ENCODE measurements around the gene CDHR1.
A peak's percentile ranks its signal among the peaks of the same experiment; 100 is the strongest.

CDHR1 gene

DNA sequence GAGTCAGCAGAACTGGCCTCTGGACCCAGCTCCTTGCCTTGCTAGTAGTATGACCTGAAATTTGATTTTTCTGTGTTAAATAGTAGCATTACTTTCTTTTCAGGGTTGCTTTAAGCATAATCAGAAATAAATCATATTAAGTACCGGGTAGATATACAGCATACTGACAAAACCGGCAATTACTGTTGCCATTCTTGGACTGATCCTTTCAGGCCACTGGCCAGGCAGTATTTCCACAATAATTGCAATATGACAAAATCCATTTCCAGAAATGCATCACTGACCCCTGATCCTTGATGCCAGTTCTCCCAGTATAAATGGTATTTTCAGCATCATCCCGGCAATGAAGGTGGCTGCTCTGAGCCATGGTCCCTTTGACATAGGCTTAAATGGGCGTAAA, 40.1 kb downstream of the CDHR1 start:
- no peak for DNase-seq

DNA sequence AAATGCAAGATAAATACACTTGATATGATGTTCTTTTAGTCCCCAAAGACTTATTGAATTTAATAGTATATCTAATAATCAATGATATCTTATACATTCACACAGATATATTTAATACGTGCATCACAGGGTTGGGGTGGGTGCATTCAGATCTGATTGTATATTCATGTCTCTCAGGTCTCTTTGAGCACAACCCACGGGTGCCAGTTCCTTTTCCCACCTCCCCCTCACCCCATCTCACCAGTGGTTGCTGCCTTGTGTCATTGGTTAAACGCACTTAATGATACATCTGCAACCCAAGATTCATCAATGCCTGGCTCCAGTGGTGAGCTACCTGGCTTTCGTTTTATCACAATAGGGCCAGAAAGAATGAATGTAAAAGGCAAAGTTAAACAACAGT, 40.8 kb downstream of the CDHR1 start:
- DNase-seq: no peak

DNA sequence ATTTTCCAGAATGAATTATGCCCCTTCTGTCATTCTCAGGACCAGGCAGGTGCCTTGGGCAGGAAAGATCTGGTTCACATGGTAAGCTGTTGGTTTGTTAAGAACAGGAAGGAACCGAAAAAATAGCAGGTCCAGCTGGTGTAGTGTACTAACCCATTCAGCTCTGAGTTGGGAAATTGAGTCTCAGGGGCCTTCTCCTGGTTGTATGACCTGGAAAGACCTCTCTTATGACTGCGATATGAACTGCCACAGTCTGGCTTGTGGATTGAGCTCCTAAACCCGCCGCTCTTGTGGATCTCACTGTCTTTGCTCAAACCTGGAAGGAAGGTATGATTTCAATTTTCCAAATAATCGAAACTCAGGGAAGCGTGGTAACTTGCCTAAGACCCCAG, 42.5 kb downstream of the CDHR1 start:
- DNase-seq: no peak

- DNase-seq: no peak
These were observed 43.1 kb downstream of the CDHR1 start for GRCh38 chr10:84237199-84238051.

GRCh38 chr10:84238909-84239308, 44.6 kb downstream of the CDHR1 start:
- DNase-seq: no peak

DNA sequence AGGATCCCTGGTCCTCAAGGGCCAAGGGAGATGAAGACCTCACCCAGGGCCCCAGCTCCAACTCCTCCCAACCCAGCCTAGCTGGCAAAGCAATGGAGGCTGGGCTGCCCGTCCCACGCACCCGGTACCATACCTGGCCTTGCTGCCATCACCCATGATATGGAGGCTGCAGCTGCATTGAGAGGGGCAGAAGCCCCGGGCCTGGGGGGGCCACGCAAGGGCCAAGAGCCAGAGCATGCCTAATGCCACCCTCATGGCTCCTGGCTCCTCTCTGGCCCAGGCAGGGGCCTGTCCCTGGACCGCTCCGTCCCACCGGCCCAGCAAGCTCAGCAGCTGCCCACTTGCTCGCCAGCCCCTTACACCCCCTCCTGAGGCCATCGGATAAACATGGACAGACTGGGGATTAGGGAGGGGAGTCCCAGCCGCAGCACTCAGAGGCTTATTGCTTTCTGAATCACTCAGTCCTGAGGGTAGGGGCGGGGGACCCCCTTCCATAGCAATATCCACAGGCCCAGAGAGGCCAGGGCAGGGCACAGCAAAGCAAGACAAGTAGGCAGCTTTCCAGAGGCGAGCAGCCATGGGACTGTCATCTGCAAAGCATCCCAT, 47.0 kb downstream of the CDHR1 start, which contains the start of gene LRIT1:
Gene LRIT1, minus strand, starts transcription at position 362 of the 606 bp plus-strand sequence. Its CDS starts 107 bp downstream, at position 255.
- no peak for DNase-seq

DNA sequence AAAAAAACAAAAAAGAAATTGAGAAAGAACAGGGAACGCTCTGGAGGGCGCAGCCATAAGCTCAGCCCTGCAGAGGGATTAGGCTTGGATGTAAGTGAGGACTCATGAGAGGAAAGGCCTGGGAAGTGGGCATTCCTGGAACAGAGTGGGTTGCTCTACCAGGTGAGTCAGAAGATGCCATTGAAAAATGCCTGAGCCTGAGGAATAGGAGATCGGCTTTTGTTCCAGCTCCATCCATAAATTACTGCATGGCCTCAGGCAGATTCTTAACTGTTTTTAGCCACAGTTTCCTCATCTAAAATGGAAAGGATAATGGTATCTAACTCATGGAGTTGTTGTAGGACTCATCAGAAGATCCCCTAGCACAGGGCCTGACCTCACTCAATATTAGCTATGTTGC, 49.4 kb downstream of the CDHR1 start:
- no peak for DNase-seq

DNA sequence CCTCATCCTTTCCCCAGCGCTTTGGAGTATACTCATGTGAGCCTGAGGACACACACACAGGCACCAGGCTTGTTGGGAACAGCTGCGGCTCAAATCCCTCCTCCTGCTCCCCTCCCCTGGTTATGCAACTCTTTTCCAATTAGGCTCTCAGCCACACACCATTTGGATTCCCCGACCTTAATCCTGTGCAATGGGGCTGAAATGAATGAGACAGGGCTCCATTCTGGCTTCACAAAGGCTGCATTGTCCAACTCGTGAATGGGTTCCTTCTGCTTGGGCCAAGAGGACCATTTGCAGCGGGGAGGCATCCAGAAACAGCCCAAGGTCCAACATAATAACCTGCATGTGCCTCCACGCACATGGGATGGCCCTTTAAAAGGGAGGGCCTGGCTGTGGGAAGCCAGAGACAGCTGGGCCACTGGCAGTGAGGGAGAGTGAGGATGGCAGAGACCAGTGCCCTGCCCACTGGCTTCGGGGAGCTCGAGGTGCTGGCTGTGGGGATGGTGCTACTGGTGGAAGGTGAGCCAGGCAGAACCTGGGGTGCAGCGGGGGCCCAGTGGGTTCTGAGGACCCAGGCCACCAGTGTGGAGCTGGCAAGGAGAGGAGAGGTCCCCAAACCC, 50.4 kb downstream of the CDHR1 start, which contains the start of gene RGR:
Gene RGR, plus strand, starts transcription at position 403 of the 620 bp plus-strand sequence. Its CDS starts 38 bp downstream, at position 441.
- DNase-seq: no peak

GRCh38 chr10:84247496-84247895, 53.2 kb downstream of the CDHR1 start:
- no peak for DNase-seq

- DNase-seq: no peak
These were observed 54.5 kb downstream of the CDHR1 start for GRCh38 chr10:84248794-84249193.

DNA sequence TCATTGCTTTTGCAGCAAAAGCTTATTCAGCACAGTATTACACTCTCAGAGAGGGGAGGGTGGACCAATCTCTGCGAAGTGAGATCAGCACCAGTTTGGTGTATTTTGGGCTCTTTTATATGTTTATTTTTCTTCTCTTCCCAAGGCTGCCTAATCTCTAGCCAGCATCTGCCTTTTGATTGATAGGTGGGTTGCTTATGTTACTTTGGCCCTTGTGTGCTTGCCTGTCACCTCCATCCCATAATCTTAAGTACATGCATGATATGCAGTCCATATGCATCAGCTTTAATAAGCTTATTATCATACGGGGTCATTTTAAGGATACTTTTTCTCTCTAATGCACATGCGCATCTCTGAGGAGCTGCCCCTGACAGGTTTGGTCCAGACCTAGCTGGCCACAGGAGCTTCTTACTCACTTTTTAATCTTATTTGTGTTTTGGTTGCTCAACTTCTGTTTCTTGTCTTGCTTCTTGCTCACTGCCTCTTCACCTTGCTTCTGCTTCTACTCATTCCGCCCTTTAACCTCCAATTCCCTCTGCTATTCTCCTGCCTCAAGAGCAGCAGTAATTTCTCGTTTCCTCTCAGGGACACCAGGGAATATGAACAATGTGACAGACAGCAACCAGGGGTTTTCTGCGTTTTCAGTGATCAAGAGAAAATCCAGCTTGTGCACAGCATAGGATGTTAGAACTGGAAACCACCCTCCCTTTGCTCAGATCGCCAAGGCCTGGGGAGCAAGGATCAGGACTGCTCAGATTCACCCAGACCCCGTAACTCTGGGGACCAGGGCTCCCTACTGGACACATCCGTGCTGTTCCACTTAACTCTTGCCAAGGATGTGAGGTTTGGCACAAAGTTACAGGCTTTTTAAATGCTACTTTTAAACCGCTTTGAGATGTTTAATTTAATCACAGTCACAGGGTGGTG, 60.5 kb downstream of the CDHR1 start:
- DNase-seq: no peak

GRCh38 chr10:84256510-84257342, 62.4 kb downstream of the CDHR1 start:
- DNase-seq: peak; percentile 23

DNA sequence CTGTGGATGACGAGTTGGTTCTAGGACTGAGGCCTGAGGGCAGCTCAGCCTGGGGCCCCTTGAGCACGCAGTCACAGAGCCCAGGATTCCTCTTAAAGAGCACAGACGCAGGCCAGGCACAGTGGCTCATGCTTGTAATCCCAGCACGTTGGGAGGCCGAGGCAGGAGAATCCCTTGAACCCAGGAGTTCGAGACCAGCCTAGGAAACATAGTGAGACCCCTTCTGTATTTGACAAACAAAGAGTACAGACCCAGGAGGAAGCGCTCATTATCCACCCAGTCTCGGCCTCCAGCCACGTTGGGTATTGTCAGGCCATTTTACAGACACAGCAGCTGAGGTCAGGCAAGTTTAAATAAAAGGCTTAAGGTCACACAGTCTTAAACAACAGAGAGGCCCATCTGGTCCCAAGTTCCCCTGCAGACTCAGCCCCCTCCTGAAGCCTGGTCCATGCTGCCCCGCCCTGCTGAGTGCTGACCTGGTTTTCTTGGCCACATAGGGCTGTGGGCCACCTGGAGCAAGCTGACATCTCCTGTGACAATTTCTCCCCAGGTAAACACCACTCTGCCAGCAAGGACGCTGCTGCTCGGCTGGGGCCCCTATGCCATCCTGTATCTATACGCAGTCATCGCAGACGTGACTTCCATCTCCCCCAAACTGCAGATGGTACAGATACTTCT, 63.1 kb downstream of the CDHR1 start:
- no peak for DNase-seq

GRCh38 chr10:84258034-84258695, 63.8 kb downstream of the CDHR1 start:
- no peak for DNase-seq

GRCh38 chr10:84261236-84261915, 67.0 kb downstream of the CDHR1 start:
- no peak for DNase-seq

GRCh38 chr10:84262190-84262956, 68.0 kb downstream of the CDHR1 start:
- no peak for DNase-seq

DNA sequence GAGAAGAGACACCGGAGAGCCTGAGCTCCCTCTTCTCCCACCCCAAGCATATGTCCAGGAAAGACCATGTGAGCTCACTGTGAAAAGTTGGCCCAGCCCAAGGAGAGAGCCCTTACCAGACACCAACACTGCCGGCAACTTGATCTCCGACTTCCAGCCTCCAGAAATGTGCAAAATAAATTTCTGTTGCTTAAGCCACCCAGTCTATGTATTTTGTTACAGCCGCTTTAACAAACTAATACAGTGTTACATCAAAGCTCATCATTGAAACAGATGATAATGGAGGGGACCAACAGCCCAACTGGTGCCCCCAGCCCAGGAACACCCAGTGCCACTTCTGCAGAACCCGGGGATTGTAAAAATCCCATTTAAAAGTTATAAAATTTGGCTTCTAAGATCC, 69.4 kb downstream of the CDHR1 start:
- no peak for DNase-seq

GRCh38 chr10:84264611-84265141, 70.3 kb downstream of the CDHR1 start:
- peak; percentile 65 for DNase-seq

- DNase-seq: no peak
These were observed 71.1 kb downstream of the CDHR1 start for GRCh38 chr10:84265418-84265817.

Measured in activated T-cell treated with anti-CD3 and anti-CD28 coated beads for 4 hours (primary cell).